PFSK-1 (cell line): ENCODE measurements around the gene NEU1.

ENCODE experiments used
- FOXP2 ChIP-seq: optimal IDR thresholded peaks from 2 replicates; pipeline ENCODE3; 2011; ENCODE audit warnings: borderline replicate concordance, control low read depth, inconsistent platforms; ENCODE audit not compliant: insufficient read depth; ENCODE audit errors: extremely low read length, extremely low read depth
- POLR2AphosphoS5 ChIP-seq: IDR thresholded peaks from 2 replicates; pipeline ENCODE4 v1.6.1; 2012; ENCODE audit warnings: low read depth, mild to moderate bottlenecking, control low read depth, low read length, moderate library complexity
- SIN3A ChIP-seq: IDR thresholded peaks from 2 replicates; pipeline ENCODE4 v1.6.1; 2012; ENCODE audit warnings: mild to moderate bottlenecking, low read length, moderate library complexity, borderline replicate concordance; ENCODE audit not compliant: insufficient read depth
- TF ChIP-seq, protein P1 (sequence below), 2 experiments: IDR thresholded peaks; 2 replicates each; pipeline versions ENCODE4 v1.6.1 to v1.8.0; 2011 to 2012; ENCODE audit warnings: low read depth in 2 of 2, low read length in 2 of 2, control low read depth in 1 of 2, inconsistent platforms in 1 of 2, mild to moderate bottlenecking in 1 of 2, moderate library complexity in 1 of 2; ENCODE audit not compliant: insufficient read depth in 1 of 2

DNA sequence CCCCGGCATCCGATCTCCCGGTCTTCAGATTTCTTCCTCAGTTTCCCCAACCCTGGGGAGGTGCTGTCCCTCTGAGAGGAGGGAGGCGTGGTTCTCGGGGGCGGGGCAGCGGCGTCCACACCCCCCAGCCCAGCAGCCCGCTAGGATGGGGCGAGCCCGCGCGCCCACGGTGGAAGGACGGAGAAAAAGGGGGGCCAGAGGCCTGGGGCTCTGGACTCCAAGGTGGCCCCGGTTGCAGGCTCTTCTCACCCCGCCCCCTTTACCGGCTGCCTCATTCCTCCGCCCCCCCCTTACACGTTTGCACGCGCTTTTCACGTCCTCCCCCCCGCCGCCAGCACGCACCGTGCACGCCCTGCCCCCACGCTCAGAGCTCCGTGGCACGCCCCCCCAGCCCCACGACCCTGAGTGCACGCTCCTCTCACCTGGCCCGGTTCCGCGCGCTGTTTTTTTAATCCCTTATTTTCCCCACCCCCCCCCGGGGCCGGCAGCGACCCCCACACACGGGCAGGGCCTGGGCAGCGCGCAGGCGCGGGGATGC is 38.9 kb upstream of the NEU1 start:
- no peak for TF ChIP-seq POLR2AphosphoS5
- TF ChIP-seq FOXP2: no peak
- TF ChIP-seq, protein P1, sequence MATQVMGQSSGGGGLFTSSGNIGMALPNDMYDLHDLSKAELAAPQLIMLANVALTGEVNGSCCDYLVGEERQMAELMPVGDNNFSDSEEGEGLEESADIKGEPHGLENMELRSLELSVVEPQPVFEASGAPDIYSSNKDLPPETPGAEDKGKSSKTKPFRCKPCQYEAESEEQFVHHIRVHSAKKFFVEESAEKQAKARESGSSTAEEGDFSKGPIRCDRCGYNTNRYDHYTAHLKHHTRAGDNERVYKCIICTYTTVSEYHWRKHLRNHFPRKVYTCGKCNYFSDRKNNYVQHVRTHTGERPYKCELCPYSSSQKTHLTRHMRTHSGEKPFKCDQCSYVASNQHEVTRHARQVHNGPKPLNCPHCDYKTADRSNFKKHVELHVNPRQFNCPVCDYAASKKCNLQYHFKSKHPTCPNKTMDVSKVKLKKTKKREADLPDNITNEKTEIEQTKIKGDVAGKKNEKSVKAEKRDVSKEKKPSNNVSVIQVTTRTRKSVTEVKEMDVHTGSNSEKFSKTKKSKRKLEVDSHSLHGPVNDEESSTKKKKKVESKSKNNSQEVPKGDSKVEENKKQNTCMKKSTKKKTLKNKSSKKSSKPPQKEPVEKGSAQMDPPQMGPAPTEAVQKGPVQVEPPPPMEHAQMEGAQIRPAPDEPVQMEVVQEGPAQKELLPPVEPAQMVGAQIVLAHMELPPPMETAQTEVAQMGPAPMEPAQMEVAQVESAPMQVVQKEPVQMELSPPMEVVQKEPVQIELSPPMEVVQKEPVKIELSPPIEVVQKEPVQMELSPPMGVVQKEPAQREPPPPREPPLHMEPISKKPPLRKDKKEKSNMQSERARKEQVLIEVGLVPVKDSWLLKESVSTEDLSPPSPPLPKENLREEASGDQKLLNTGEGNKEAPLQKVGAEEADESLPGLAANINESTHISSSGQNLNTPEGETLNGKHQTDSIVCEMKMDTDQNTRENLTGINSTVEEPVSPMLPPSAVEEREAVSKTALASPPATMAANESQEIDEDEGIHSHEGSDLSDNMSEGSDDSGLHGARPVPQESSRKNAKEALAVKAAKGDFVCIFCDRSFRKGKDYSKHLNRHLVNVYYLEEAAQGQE (IDR thresholded peaks at IDR 0.05; ENCODE audit: insufficient read depth in 1 of 2, low read depth in 2 of 2, low read length in 2 of 2): no peak
- peak; percentile 44; the same call in 1 of the 2 replicates for TF ChIP-seq SIN3A
